T47D (cell line): ENCODE measurements around the gene GRAP2.

Source experiments
- DNase-seq, 2 experiments: peaks; one replicate each; pipeline versions ENCODE4 v3.0.0 to v3.0.0-alpha.2; 2011 to 2012; ENCODE audit warnings: low read depth in 1 of 2, low spot score in 1 of 2
- JUND ChIP-seq: IDR thresholded peaks from 2 replicates; pipeline ENCODE4 v1.6.1; 2012; ENCODE audit warnings: low read depth
- in situ Hi-C: cut with HindIII; loops from 2 replicates; pipeline ENCODE4 v1.10.0; 2016; ENCODE audit warnings: low sequenced_read_pairs, low pct_unique_long_range_greater_than_20kb

Gene GRAP2

GRCh38 chr22:39905687-39906086 is 4.8 kb downstream of the GRAP2 start:
- in situ Hi-C loops: no loop called here
- DNase-seq: no peak
- TF ChIP-seq JUND: no peak

- no peak for TF ChIP-seq JUND
- no peak for DNase-seq
- in situ Hi-C loops: no loop called here
These were observed 5.3 kb downstream of the GRAP2 start for GRCh38 chr22:39906207-39906606.

- TF ChIP-seq JUND: no peak
- no peak for DNase-seq
- in situ Hi-C loops: no loop called here
These were observed 6.2 kb downstream of the GRAP2 start for GRCh38 chr22:39907047-39907446.

- no peak for TF ChIP-seq JUND
- in situ Hi-C loops: no loop called here
- DNase-seq: no peak
These were observed 6.8 kb downstream of the GRAP2 start for GRCh38 chr22:39907605-39908097.

- in situ Hi-C loops: no loop called here
- TF ChIP-seq JUND: no peak
- no peak for DNase-seq
These were observed 7.3 kb downstream of the GRAP2 start for GRCh38 chr22:39908136-39908535.

GRCh38 chr22:39908737-39909136 is 7.9 kb downstream of the GRAP2 start:
- no peak for DNase-seq
- no peak for TF ChIP-seq JUND
- in situ Hi-C loops: no loop called here

- TF ChIP-seq JUND: no peak
- DNase-seq: no peak
- in situ Hi-C loops: no loop called here
These were observed 10.2 kb downstream of the GRAP2 start for GRCh38 chr22:39910876-39911613.

GRCh38 chr22:39913321-39913720 is 12.4 kb downstream of the GRAP2 start:
- DNase-seq: no peak
- TF ChIP-seq JUND: no peak
- in situ Hi-C loops: no loop called here

- in situ Hi-C loops: no loop called here
- no peak for TF ChIP-seq JUND
- DNase-seq: no peak
These were observed 13.0 kb downstream of the GRAP2 start for GRCh38 chr22:39913886-39914285.

- no peak for TF ChIP-seq JUND
- no peak for DNase-seq
- in situ Hi-C loops: no loop called here
These were observed 13.7 kb downstream of the GRAP2 start for GRCh38 chr22:39914584-39914983.

- in situ Hi-C loops: no loop called here
These were observed 14.4 kb downstream of the GRAP2 start for GRCh38 chr22:39915295-39915726.

GRCh38 chr22:39916496-39916895 is 15.6 kb downstream of the GRAP2 start:
- DNase-seq: no peak
- TF ChIP-seq JUND: no peak
- in situ Hi-C loops: no loop called here

More at GRCh38 chr22:39915295-39915726, 14.4 kb downstream of the GRAP2 start:
- no peak for TF ChIP-seq JUND
- no peak for DNase-seq

GRCh38 chr22:39917197-39917643 is 16.3 kb downstream of the GRAP2 start:
- no peak for TF ChIP-seq JUND
- DNase-seq: no peak
- in situ Hi-C loops: no loop called here
